Measurements from ENCODE around the gene AHNAK.
A peak's percentile ranks its signal among the peaks of the same experiment; 100 is the strongest.
"Not testable (repeated sequence)": the region's sequence is repeated elsewhere in the genome, so short reads cannot be mapped to it uniquely, and the experiment has no call there.

AHNAK gene, protein sequence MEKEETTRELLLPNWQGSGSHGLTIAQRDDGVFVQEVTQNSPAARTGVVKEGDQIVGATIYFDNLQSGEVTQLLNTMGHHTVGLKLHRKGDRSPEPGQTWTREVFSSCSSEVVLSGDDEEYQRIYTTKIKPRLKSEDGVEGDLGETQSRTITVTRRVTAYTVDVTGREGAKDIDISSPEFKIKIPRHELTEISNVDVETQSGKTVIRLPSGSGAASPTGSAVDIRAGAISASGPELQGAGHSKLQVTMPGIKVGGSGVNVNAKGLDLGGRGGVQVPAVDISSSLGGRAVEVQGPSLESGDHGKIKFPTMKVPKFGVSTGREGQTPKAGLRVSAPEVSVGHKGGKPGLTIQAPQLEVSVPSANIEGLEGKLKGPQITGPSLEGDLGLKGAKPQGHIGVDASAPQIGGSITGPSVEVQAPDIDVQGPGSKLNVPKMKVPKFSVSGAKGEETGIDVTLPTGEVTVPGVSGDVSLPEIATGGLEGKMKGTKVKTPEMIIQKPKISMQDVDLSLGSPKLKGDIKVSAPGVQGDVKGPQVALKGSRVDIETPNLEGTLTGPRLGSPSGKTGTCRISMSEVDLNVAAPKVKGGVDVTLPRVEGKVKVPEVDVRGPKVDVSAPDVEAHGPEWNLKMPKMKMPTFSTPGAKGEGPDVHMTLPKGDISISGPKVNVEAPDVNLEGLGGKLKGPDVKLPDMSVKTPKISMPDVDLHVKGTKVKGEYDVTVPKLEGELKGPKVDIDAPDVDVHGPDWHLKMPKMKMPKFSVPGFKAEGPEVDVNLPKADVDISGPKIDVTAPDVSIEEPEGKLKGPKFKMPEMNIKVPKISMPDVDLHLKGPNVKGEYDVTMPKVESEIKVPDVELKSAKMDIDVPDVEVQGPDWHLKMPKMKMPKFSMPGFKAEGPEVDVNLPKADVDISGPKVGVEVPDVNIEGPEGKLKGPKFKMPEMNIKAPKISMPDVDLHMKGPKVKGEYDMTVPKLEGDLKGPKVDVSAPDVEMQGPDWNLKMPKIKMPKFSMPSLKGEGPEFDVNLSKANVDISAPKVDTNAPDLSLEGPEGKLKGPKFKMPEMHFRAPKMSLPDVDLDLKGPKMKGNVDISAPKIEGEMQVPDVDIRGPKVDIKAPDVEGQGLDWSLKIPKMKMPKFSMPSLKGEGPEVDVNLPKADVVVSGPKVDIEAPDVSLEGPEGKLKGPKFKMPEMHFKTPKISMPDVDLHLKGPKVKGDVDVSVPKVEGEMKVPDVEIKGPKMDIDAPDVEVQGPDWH (N-terminal part only)

DNA sequence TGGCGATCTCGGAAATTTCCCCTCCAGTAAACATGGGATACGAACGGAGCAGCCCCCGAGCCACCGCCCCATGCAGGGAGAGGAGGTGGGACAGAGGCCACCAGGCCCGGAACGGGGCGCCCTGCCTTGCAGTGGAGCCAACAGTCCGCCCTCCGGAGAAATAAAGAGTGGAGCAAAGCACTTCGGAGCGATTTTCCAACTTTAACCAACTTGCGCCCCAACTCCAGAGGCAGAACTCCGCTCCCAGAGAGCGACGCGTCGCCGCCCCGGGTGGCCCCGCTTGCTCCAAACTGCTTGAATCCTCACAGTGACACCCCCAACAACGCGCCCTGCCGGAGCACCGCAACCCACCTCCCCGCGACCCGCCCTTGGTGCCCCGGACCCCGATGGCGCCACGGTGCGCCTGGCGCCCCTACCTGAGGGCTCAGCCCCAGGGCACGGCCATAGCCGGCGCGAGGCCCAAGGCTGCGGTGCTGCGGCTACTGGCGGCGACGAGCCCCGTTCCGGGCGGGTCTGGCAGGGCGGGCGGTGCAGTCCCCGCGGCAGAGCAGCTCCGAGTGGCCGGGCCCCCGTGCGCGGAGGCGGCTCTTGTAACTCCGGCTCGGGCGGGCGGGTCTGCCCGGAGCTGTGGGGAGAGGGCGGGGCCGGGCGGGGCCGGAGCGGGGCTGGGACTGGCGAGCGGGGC lies at the start of gene AHNAK:
Gene AHNAK (minus strand): TSS at position 563 of the 685 bp plus-strand sequence. CDS start 10,708 bp downstream, outside the sequence.
- DNase-seq (ENCODE audit: low read depth) = peak; percentile 62

DNA sequence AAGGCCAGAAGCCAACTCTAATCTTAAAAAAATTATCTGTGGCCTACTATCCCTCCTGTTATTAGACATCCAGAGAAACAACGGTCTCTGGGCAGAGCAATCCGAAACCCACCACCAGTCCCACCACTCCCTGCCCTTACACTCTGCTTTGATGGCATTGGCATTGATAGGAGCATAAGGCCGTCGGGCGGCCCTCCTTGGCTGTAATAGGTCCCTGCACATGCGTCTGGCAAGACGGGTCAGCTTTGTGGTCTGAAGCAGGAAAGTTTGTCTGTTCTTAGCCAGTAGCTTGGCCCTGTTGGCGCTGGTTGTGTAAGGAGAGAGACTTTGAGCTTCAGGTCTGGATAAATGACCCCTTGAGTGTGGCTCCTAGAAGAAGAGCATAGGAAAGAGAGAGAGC lies 48.5 kb upstream of the AHNAK start:
- DNase-seq (ENCODE audit: low read depth) = no peak

DNA sequence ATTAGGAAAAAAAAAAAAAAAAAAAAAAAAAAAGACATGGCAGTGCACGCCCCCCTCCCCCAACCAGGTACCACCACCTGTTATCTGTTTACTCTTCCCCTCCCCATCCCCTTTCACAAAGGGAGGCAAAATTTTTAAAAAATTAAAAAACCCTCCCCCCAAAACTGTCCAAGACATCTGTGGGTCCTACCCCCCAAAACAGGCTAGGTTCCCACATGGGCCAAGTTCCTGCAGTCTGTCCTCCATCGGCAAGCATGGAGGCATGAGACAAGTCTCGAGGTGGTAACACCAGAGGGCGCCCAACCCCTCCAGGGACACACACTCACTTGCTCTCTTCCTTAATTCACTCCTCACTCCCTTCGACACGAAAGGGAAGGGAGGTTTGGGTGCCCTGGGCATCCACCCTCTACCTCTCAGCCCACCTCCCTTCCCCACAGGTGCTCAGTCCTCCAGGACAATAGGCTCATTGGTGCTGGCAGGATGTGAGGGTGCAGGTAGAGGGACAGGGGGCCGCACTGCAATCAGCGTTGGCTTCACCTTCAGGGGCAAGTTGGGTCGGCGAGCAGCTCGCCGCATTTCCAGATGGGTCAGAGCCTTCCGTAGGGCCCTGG lies 46.9 kb upstream of the AHNAK start:
- peak; percentile 69 for DNase-seq (ENCODE audit: low read depth)

DNA sequence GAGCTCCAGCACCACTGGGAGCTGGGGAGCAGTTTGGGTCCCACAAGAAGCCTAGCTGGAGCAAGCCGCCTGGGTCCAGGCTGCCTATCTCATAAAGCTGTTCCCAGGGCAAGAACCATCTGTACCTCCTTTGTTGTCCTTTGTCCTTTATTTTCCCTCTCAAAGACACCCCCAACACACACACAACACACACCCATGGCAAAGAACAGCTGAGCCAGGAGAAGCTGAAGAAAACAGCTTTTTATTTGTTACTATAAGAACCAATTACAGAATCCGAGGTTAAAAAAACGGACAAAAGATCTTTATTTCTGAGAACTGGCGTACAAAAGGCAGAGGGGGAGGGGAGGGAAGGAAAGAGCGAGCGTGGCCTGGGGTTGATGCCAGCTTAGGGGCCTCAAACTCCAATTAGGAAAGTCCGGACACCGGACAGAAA lies 46.4 kb upstream of the AHNAK start:
- no peak for DNase-seq (ENCODE audit: low read depth)

DNA sequence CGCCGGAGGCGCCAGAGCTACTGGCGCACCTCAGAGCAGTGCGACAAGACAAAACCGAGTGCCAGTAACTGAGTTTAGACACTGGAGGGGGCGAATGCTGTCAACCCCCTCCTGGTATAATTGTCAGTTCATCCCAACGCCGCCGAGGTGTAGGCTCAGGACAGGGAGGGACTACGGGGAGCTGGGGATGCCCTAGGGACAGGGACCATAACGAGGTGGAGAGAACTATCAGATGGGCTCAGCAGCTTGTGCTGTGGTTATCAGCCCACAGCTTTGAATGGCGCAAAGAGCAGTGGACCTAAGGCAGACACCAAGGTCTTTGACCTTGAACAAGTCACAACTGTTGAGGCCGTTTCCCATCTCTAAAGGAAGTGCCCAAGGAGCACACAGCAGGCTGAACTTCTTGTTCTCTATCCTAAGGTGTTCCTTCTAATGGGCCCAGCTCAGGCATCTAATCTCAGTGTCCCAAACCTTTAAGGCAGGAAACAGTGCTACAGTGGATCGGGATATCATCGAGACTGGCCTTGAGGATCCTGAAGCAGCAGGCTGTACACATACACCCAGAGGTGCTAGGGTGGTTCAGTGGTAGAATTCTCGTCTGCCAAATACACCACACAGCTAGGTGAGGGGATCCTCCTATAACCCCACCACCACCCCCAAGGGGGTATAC lies 45.7 kb upstream of the AHNAK start:
- no peak for DNase-seq (ENCODE audit: low read depth)

DNA sequence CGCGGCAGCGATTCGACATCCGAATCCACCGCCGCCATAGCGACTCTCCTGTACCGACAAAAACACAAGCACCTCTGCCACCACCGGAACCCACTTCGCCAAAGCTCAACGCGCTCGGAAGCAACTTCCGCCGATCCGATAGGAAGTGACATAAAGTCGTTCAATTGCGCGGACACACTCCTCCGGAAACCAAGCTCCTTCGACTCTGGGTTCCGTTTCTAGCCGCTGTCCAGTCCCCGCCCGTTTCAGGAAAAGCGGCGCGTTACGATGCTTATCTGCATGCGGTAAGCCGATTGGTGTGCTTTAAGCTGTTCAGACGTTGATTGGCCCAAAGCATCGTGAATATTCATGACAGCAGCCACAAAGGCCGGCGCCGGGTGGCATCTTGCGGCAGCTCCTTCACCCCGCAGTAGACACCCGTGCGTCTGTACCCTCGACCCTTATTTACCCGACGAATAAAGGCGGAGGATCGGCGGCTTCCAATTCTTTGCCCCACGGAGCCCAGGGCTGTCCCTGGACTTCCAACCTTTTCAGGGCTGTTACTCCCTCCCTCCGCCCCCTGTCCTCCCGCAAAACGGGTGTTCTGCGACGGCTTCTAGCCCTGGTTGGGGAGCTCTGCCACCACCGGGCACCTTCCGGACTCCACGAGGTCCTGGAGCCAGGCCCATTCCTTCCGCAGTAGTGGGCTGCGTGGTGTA lies 45.0 kb upstream of the AHNAK start, which contains the start of gene TUT1:
Gene TUT1 (minus strand): TSS at position 76 of the 698 bp plus-strand sequence. CDS start 38 bp downstream, at position 38.
- DNase-seq (ENCODE audit: low read depth) = peak; percentile 95

DNA sequence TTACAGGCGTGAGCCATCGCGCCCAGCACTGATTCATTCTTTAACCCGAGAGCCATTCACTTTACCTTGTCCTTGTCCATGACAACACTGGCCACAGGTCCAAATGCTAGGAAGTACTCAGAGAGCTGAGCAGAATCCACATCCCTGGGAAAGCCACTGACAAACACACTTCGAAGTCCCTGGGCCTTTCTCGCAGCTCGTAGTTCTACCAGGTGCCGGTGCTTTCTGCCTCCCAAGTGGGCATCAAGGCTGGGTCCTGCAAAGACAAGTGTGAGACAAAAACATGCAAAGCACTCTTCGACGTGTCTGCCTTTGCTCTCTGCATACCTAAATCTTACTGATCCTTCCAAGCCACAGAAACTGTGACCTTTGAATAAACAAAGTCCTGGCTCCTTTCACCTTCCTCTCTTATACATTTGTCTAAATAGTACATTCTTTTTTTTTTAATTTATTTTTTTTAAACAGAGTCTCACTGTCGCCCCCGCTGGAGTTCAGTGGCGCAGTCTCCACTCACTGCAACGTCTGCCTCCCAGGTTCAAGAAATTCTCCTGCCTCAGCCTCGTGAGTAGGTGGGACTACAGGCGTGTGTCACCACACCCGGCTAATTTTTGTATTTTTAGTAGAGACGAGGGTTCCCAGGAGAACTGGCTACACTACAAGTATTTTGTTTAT lies 42.5 kb upstream of the AHNAK start:
- no peak for DNase-seq (ENCODE audit: low read depth)

DNA sequence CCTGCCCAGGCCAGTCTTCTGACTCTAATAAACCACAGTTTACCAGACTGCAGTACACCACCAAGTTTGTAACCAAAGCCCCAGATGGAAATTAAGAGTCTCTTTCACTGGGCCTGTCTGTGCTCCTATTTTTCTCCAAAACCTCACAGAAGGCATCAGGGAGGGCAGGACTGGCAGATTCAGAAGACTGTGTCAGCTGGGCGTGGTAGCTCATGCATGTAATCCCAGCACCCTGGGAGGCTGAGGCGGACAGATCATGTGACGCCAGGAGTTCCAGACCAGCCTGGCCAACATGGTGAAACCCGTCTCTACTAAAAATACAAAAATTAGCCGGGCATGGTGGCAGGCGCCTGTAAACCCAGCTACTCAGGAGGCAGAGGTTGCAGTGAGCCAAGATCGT lies 38.8 kb upstream of the AHNAK start:
- DNase-seq (ENCODE audit: low read depth) = not testable (repeated sequence)

DNA sequence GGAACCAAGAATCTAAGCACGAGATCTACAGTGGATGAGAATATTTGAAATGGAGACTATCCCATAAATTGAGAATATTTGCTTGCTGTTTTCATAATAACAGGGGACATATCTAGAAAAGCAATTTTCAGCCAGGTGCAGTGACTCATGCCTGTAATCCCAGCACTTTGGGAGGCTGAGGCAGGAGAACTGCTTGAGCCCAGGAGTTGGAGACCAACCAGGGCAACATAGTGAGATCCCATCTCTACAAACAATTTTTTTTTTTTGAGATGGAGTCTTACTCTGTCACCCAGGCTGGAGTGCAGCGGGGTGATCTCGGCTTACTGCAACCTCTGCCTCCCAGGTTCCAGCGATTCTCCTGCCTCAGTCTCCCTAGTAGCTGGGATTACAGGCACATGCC lies 35.1 kb upstream of the AHNAK start:
- DNase-seq (ENCODE audit: low read depth) = not testable (repeated sequence)

DNA sequence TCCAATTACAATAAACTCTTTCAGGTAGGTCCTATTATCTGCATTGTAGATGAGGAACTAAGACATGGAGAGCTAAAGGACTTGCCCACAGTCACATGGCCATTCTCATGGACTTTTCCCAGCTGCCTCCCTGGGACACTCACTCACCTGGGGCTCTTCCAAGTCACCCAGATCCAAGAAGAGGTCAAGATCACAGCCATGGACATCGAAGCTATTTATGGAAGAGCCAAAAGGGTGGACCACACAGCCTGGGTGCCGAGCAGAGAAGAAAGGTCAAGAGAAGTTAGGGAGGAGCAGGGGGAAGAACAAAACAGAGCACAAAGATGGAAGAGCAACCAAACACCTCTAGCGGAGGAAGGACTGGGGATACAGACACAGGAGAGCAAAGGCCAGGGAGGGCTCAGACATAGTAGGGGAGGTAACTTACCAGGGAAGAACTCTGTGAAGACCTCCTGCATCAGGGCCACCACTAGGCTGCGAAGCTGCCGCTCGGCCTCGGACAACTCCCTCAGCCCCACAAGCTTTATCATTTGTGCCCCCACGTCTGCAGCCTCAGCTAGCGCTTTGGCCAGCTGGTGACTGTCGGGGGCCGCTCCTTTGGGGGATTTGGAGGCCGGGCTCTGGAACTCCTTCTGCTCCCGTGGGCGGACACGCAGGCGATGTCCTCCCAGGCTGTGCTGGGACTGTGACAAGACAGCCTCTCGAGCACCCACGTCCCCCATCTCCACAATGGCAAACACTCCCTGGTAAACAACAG lies 34.5 kb upstream of the AHNAK start:
- DNase-seq (ENCODE audit: low read depth) = no peak

DNA sequence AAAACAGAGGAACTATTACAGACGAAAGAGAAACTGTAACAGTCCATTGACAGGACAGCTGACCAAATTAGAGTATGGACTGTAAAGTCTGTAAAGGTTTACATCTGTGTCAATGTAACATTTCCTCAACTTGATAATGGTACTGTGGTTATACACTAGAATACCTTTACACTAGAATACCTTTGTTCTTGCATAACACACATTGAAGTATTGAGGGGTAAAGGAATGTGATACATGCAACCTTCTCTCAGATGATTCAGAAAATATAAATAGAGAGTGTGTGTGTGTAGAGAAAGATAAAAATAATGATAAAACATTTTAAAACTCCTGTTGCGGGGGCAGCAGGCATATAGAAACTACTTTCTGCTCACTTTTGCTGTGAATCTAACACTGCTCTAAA lies 32.6 kb upstream of the AHNAK start:
- DNase-seq (ENCODE audit: low read depth) = no peak

DNA sequence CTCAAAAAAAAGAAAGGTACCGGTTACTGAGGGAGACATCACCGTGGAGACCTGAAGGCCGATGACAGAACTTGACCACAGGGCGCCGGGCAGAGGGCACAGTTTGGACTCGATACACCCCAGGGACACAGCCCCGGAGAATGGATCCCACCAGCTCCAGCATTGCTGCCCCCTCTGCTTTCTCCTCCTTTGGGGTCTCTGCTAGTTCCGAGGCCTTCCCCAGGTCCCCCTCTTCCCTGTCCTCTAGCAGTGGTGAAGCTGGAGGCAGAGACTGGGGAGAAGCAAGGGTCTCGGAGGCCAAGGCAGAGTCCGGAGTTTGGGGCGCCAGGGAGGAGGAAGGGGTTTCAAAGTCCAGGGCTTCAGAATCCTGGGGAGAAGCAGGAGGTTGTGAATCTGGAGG lies 31.9 kb upstream of the AHNAK start:
- no peak for DNase-seq (ENCODE audit: low read depth)

DNA sequence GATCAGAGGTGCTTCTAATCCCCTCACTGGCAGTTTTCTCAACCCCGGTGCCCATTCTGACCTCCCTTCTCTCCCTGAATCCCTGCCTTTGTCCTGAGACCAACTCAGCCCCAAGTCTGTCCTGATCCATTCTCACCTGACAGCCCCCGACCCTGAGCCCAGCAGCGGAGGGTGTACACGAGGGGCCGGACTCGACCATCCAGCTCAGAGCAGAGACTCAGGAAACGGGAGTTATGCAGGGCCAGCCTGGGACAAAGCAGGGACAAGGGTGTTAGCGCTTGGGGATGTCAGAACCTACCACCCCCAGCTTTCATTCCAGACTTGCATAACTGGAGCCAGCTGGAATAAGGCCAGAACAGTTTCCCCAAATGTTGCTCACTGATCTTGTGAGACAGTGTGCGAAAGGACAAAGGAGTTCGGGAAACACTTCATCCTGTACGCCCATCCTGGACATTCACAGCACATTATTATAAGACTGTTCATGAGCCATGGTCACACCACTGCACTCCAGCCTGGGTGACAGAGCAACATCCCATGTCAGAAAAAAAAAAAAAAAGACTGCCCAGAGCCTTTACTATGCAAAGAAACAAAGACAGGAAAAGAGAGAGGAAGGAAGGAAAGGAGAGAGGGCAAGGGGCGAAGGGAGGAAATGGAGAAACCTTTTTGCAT lies 30.6 kb upstream of the AHNAK start:
- no peak for DNase-seq (ENCODE audit: low read depth)

DNA sequence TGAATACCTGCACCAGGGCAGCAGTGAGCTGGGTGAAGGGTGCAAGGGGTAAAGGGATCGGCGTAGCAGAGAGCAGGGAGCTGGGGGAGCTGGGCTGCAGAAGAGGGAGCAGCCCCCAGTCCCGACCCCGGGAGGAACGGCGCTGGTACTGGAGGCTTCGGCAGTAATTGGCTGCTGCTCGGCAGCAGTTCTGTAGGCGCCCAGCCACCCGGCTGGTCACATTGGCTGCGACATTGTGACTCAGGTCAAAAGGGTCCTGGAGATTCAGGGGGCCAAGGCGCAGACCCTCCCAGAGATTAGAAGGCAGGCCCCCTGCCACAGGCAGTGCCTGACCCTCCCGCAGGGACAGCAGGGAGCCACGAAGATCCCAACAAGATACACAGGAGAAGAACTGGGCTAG lies 29.2 kb upstream of the AHNAK start:
- DNase-seq (ENCODE audit: low read depth) = no peak

DNA sequence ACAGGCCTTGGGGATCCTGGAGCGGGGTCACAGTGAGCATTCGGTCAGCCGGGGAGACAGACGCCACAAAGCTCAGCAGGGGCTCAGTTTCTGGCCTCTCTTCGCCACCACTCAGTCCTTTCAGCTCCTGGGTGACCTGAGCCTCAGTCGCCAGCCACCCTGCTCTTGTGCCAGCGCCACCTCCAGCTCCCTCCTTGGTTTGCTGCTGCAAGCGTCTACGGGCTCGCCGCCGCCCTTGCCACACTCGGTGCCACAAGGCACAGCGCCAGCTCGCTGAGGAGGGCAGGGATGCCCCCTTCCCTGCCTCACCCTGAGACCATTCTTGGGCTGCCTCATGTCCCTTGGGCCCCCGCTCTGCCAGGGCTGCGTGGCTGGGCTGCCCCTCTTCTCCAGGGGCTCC lies 28.6 kb upstream of the AHNAK start:
- DNase-seq (ENCODE audit: low read depth) = no peak

DNA sequence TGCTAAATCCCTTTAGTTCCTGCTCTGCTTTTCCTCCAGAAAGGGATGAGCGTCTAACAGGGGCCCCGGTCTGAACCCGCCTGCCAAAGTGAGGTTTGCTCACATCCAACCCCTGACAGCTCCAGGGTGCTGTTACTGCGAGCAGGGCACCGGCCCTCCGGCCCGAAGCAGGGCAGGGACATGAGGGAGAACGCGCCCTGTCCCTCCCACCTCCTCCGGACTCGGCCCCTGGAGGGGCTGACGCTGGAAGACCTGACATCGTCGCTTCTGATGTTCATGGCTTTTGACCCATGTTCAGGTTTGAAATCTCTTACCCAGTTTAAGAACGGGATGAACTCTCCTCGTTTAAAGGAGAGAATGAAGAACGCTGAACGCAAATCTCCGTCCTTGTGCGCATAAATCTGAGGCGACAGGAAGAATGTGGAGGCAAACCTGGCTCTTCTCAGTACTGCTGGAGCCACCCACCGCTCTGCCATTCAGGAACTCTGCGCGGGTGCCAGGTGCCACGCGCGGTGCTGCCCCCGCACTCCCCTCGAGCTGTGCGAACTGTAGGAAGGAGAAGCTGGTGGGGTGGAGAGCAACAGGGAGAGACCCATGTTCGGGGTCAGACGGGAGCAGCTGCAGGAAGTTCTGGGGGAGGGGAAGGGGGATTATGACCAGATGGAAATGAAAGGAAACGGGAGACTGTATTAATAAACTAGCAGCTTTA lies 27.9 kb upstream of the AHNAK start:
- no peak for DNase-seq (ENCODE audit: low read depth)

Data from activated T-cell treated with anti-CD3 and anti-CD28 coated beads for 48 hours (primary cell).